GM12801 (cell line): ENCODE results near the gene ADSL.

Experiments
- TF ChIP-seq, protein P1 (sequence below): IDR thresholded peaks from one replicate; pipeline ENCODE4 v1.5.1; 2011; ENCODE audit warnings: control low read depth; ENCODE audit not compliant: insufficient read length; ENCODE audit errors: extremely low read depth

ADSL gene

DNA sequence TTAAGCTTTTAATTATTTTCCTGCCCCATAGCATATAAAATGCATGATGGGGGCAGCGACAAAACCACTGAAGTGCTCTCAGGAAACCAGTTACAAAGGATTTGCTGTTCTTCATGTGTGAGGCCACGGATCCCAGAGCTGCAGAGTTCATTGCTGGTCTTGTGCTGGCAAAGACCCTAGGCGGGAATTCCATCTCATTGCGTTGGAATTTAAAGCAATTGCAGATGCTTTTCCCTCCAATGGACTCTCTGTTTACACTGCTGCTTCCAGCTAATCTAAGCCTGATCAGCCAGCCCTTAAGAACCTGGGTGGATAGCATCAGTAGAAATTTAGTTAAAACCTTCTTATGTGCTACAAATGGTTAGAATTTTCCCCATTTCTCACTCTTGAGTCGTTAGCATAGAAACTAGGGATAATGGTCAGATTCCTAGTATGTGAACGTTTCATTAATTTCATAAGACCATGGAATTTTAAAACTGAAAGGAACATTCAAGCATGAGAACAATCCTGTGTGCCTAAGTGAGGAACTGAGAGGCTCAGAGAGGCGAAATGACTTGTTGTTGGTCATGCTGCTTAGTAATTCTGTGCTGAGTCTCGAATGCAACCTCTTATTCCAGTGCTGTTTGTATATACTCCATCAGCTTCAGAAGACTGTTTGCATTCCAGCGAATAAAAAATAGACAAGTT, 36.1 kb upstream of the ADSL start:
- TF ChIP-seq, protein P1, sequence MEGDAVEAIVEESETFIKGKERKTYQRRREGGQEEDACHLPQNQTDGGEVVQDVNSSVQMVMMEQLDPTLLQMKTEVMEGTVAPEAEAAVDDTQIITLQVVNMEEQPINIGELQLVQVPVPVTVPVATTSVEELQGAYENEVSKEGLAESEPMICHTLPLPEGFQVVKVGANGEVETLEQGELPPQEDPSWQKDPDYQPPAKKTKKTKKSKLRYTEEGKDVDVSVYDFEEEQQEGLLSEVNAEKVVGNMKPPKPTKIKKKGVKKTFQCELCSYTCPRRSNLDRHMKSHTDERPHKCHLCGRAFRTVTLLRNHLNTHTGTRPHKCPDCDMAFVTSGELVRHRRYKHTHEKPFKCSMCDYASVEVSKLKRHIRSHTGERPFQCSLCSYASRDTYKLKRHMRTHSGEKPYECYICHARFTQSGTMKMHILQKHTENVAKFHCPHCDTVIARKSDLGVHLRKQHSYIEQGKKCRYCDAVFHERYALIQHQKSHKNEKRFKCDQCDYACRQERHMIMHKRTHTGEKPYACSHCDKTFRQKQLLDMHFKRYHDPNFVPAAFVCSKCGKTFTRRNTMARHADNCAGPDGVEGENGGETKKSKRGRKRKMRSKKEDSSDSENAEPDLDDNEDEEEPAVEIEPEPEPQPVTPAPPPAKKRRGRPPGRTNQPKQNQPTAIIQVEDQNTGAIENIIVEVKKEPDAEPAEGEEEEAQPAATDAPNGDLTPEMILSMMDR: no peak

DNA sequence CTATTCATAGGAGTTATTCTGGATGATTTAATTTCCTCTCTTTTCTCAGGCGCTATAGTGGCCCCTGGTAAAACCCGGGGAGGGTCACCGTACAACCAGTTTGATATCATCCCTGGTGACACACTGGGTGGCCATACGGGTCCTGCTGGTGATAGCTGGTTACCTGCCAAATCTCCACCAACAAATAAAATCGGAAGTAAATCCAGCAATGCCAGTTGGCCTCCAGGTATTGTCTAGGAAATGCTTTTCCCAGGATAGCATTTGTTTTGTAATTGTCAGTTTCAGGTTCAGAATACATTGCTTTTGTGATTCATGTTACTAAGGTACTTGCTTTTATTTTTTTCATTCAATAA, 35.6 kb upstream of the ADSL start:
- TF ChIP-seq, protein P1: no peak

DNA sequence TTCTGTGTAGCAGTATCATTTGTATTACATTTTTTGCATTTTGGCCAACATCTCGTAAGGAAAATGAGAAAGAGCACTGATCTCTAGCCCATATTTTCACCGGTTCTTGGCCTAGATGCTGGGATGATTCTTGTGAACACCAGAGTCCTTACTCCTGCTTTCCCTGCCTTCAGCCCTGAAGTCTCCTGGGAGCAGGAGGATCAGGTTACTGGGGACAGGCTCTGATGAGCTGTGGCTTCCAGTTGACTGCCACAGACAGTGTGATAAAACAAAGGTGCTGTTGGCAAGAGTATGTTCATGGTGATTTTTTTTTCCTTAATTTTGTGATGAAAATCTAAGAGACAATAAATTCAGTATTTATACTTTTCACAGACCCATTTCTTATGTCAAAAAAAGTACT, 34.2 kb upstream of the ADSL start:
- TF ChIP-seq, protein P1: no peak

DNA sequence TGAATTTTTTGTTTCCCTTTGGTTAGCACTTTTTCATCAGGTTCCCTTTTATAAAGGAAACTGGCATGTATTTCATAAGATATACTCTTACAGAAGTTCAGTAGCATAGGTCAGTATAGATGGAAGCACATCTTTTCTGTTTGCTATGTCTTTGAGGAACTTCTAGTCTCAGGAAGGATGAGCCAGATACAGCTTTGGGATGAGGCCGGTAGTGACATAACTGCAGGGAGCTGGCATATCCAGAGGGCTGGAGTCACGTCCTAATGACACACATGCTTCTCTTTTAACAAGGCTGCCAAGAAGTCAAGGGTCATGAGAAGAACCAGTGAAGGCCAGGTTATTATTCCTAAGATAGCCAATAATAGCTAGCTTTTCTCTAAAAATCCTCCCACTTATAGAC, 33.3 kb upstream of the ADSL start:
- TF ChIP-seq, protein P1: no peak

DNA sequence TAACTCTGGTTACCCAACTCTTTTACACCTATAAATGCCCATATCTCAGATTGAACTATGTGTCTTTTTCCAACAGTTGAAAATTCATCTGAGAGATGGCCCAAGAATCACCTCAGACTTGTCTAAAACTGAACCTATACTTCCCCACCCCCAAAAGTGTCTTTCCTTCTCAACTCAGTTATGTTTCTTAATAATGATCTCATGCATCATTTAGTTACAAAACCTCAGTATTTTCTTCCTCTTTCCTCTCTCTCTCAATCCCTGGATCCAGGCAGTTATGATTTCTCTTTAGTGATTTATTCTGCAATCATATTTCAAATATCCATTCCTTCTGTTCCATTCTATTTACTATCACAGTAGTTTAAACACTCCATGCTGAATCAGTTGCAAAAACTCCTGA, 32.3 kb upstream of the ADSL start:
- TF ChIP-seq, protein P1: no peak

DNA sequence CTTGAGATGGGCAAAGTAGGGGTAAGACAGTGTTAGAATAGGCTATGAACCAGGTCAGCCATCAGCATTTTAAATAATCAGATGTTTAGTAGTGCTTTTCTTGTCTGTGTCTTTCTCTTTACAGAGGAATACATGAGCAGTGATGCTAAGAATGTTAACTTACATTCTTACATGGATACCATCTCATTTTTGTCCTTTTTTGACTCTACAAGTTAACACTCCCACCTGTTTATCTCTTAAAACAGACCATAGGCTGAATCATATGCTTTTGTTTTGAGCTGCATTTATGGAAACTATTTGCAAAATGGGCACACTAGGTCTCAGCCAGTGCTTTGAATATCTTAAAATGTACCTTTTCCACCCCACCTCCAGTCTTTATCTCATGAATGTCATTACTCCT, 25.6 kb upstream of the ADSL start:
- TF ChIP-seq, protein P1: no peak

DNA sequence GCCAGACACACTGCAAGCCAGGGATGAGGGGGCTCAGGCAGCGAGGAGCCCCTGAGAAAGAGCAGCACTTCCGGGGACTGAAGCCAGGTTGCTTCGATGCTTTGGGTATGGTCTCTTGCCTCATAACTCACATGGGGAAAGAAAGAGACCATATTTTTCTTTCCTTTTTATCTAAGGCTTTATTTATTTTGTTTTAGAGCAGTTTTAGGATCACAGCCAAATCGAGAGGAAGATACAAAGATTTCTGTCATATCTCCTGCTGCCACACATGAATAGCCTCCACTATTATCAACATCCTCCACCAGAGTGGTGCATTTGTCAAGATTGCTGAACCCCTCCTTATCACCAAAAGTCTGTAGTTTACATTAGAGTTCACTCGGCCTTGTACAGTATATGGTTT, 24.3 kb upstream of the ADSL start:
- TF ChIP-seq, protein P1: no peak
